KMS-11 (cell line): ENCODE data around the gene TEX264.

ENCODE experiments used
- H2AFZ ChIP-seq: fragments of 200-600 bp; sonication (generic); 2 replicates; pipeline ENCODE4 v1.6.1; 2016; ENCODE audit warnings: antibody characterized with exemption, mixed run types, low read depth
- H3K27ac ChIP-seq: fragments of 200-600 bp; sonication (generic); 2 replicates; pipeline ENCODE4 v1.6.1; 2016; ENCODE audit warnings: mild to moderate bottlenecking, mixed run types
- H3K27me3 ChIP-seq: fragments of 200-600 bp; sonication (generic); 2 replicates; pipeline ENCODE4 v1.6.1; 2017; ENCODE audit warnings: mild to moderate bottlenecking, low read depth, mixed run types, moderate library complexity; ENCODE audit not compliant: insufficient read depth
- H3K36me3 ChIP-seq: fragments of 200-600 bp; sonication (generic); 2 replicates; pipeline ENCODE4 v1.6.1; 2017; ENCODE audit warnings: mild to moderate bottlenecking, mixed run types; ENCODE audit not compliant: insufficient read depth
- H3K4me1 ChIP-seq: fragments of 200-600 bp; sonication (generic); 2 replicates; pipeline ENCODE4 v1.6.1; 2016; ENCODE audit warnings: mild to moderate bottlenecking, low read depth, mixed run types; ENCODE audit not compliant: poor library complexity, severe bottlenecking
- H3K4me2 ChIP-seq: fragments of 200-600 bp; sonication (generic); 2 replicates; pipeline ENCODE4 v1.7.0; 2016; ENCODE audit warnings: mild to moderate bottlenecking, mixed run types
- H3K4me3 ChIP-seq: fragments of 200-600 bp; sonication (generic); IDR thresholded peaks from 2 replicates; pipeline ENCODE4 v1.6.1; 2017; ENCODE audit warnings: low read depth, low read length, mixed read lengths; ENCODE audit not compliant: insufficient read depth
- H3K79me2 ChIP-seq: fragments of 200-600 bp; sonication (generic); 2 replicates; pipeline ENCODE4 v1.6.1; 2016; ENCODE audit warnings: low read depth, mixed run types; ENCODE audit not compliant: insufficient read depth
- H3K9ac ChIP-seq: fragments of 200-600 bp; sonication (generic); 2 replicates; pipeline ENCODE4 v1.6.1; 2016; ENCODE audit warnings: mild to moderate bottlenecking, mixed run types
- H4K20me1 ChIP-seq: fragments of 200-600 bp; sonication (generic); 2 replicates; pipeline ENCODE4 v1.6.1; 2016; ENCODE audit warnings: mild to moderate bottlenecking, mixed run types; ENCODE audit not compliant: insufficient read depth
- CTCF ChIP-seq: fragments of 200-600 bp; sonication (generic); conservative IDR thresholded peaks from 2 replicates; pipeline ENCODE4 v1.6.1; 2017; ENCODE audit warnings: low read depth, mild to moderate bottlenecking, antibody characterized with exemption, low read length, moderate library complexity, mixed read lengths

TEX264 gene

GRCh38 chr3:51669241-51670052 is 1.6 kb upstream of the TEX264 start:
- Histone ChIP-seq H3K4me1 (peaks cover 32% of the 10 kb centered on the region), H3K36me3 (no peaks in the 10 kb centered on the region), H3K4me3 (no peak overlapping the region), H3K4me2 (no peak overlapping the region; the same call in 1 of the 2 replicates), H3K27me3 (no peaks in the 10 kb centered on the region), H2AFZ (no peak overlapping the region; the same call in 1 of the 2 replicates), H4K20me1 (no peaks in the 10 kb centered on the region), H3K79me2 (no peaks in the 10 kb centered on the region), H3K27ac (no peak overlapping the region; the same call in 1 of the 2 replicates), H3K9ac (no peak overlapping the region)
- TF ChIP-seq CTCF, result peak; percentile 76

GRCh38 chr3:51670053-51670822 is 814 bp upstream of the TEX264 start:
- H3K4me1 ChIP-seq, result peaks cover 32% of the 10 kb centered on the region
- H3K4me3 ChIP-seq, result no peak overlapping the region
- H2AFZ ChIP-seq, result peak overlapping the region; percentile 36; the same call in 1 of the 2 replicates
- TF ChIP-seq CTCF, result no peak
- H4K20me1 ChIP-seq, result no peaks in the 10 kb centered on the region
- no peaks in the 10 kb centered on the region for H3K79me2 ChIP-seq
- peak overlapping the region; percentile 73; the same call in 1 of the 2 replicates for H3K9ac ChIP-seq
- H3K27me3 ChIP-seq, result no peaks in the 10 kb centered on the region
- peak overlapping the region; percentile 87 for H3K4me2 ChIP-seq
- peak overlapping the region; percentile 41; the same call in 1 of the 2 replicates for H3K27ac ChIP-seq
- no peaks in the 10 kb centered on the region for H3K36me3 ChIP-seq

GRCh38 chr3:51671734-51672475 is 853 bp downstream of the TEX264 start:
- Histone ChIP-seq H3K27me3 (no peaks in the 10 kb centered on the region), H3K79me2 (no peaks in the 10 kb centered on the region), H2AFZ (peak overlapping the region; percentile 78), H3K4me2 (peak overlapping the region; percentile 87), H4K20me1 (no peaks in the 10 kb centered on the region), H3K27ac (peak overlapping the region; percentile 65), H3K4me1 (peaks cover 32% of the 10 kb centered on the region), H3K9ac (peak overlapping the region; percentile 73), H3K4me3 (no peak overlapping the region), H3K36me3 (no peaks in the 10 kb centered on the region)
- no peak for TF ChIP-seq CTCF

GRCh38 chr3:51673181-51673801 is 2.2 kb downstream of the TEX264 start:
- no peak overlapping the region for H3K4me3 ChIP-seq
- no peaks in the 10 kb centered on the region for H4K20me1 ChIP-seq
- no peak overlapping the region for H3K9ac ChIP-seq
- TF ChIP-seq CTCF, result no peak
- H3K27me3 ChIP-seq, result no peaks in the 10 kb centered on the region
- no peak overlapping the region for H3K27ac ChIP-seq
- H3K4me2 ChIP-seq, result no peak overlapping the region
- no peak overlapping the region for H2AFZ ChIP-seq
- H3K36me3 ChIP-seq, result no peaks in the 10 kb centered on the region
- H3K79me2 ChIP-seq, result no peaks in the 10 kb centered on the region
- H3K4me1 ChIP-seq, result peaks cover 32% of the 10 kb centered on the region
